Esophagus squamous epithelium (tissue), 4 donors: ENCODE measurements around the gene HDAC8.

Experiments
- CTCF ChIP-seq, 6 experiments: fragments of 450-650 bp in 4 of 6; fragments of 200-600 bp in 2 of 6; sonication (generic) in 2 of 6; IDR thresholded peaks; one replicate each; pipeline ENCODE4 v1.5.1; 2016 to 2019; ENCODE audit warnings: antibody characterized with exemption in 6 of 6, mild to moderate bottlenecking in 4 of 6, moderate library complexity in 4 of 6
- POLR2A ChIP-seq, 4 donors: fragments of 450-650 bp; IDR thresholded peaks; one replicate each; pipeline ENCODE4 v1.6.1; 2017; ENCODE audit warnings: antibody characterized with exemption in 4 of 4, mild to moderate bottlenecking in 4 of 4, moderate library complexity in 3 of 4

DNA sequence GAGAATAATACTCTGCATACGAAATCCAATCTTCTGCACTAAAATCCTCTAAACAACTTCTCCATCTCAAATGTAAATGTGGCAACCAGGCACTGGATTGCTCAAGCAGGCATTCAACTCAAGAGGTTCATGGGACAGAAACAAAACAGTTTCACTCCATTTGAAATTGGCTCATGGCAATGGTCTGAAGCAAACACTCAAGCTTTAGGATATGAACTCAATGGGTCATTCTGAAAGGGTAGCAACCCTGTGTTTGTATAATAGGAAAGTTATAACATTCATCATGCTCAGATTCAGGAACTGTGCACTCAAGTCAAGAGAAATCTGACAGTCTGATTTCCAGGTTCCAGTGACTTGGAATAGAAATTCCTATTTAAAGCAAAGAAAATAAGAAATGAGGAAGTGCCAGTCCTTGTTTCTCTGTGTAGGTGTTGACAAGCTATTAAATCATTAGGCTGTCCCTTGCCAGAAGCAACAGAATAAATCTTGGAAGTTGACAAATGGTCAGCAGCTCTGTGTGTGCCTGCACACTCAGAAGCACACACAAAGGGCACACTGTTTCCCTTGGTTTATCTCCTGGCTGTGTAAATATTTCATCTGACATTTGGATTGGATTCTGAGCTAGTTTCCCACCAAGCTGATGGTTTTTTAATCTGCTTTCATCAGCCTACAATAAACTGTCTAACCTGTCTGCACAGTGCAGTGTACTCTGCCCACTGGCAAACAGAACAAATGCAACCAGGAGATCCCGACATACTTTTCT lies 191.0 kb downstream of the HDAC8 start:
- TF ChIP-seq CTCF (IDR thresholded peaks at IDR 0.05) (no peak), POLR2A (IDR thresholded peaks at IDR 0.05) (no peak)
